Activated CD8-positive, alpha-beta memory T cell treated with anti-CD3 and anti-CD28 coated beads for 1 hour (primary cell): Measurements from ENCODE around the gene ACP4.
"Not testable (repeated sequence)": the region's sequence is repeated elsewhere in the genome, so short reads cannot be mapped to it uniquely, and the experiment has no call there.

Source experiments
- DNase-seq, 2 donors: peaks; one replicate each; pipeline ENCODE4 v3.0.0-alpha.2; 2020; ENCODE audit warnings: low read depth in 1 of 2; ENCODE audit errors: extremely low read depth in 1 of 2

ACP4 gene

DNA sequence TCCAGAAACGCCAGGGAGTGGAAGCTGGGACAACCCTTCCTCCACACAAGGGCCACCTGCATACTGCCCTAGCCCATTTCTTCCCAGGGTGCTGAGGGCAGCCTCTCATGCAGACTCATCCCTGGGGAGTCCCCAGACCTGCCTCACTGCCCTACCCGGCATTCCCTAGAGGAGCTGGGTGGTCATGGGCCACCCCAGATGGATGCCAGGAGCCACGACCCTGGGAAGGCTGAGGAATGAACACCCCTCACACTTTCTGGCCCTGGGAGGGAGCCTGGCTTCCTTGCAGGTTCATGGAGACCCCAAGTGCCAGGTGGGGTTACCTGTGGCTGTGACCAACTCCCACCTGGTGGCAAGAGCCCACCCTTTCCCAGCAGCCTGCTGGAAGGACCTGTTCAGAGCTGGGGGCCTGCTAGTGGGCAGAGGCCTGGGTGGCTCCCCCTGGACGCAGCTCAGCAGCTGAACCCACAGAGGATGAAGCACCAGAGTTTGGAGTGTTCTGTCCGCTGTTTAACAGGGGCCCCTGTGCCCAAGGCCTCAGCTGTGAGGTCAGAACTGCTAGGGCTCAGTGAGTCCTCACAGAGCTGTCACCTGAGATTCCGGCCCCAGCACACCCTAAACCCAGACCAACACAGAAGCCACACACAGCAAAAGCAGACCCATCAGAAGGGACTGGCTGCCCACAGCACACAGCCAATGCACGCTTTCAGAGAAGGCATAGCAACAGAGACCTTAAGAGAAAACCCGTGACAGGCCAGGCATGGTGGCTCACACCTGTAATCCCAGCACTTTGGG lies 6.6 kb downstream of the ACP4 start:
- DNase-seq = no peak

DNA sequence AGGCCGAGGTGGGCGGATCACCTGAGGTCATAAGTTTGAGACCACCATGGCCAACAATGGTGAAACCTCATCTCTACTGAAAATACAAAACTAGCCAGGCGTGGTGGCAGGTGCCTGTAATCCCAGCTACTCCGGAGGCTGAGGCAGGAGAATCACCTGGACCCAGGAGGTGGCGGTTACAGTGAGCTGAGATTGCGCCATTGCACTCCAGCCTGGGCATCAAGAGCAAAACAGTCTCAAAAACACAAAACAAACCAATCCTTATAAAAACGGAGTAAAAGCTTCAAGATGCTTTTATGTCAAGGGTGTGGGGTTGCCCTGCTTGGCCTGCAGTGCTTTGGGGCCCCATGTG lies 7.2 kb downstream of the ACP4 start:
- DNase-seq = no peak

DNA sequence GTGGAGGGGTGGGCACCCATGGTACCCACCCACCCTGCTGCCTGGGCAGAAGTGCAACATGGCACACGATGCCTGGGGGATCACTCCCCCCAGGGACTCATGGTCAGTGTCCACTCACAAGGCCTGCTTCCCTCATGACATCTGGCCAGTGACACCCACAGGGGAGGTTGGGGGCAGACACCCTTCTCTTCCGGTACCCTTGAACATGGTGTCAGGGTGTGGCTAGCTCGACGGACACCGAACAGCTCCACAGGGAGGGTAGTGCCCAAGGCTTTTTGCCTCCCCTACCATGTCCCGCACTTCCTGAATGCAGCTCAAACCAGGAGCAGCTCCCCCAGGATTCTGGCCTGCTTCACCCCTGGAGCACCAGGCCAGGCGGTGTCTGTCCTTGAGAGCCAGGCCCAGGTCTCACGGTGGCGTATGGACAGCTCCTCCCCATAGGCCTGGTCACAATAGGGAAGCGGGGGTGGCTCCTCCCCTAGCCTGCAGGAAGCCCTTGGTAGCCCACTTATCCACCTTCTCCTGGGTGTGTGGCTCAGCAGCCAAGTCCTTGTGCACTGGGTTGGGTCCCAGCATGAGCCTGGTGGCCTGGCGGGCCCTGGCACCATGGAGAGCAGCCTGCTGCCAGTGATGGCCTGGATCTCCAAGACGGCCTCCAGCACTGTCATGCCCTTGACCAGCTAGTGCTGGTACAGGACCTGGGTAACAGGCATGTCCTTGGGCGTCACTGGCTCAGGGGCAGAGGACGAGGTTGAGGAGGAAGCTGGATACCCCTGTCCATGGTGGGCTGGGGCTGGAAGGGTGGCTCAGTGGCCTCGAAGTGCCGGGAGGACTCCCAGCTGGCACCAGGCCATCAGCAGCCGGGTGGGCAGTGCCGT lies 7.8 kb downstream of the ACP4 start:
- no peak for DNase-seq

DNA sequence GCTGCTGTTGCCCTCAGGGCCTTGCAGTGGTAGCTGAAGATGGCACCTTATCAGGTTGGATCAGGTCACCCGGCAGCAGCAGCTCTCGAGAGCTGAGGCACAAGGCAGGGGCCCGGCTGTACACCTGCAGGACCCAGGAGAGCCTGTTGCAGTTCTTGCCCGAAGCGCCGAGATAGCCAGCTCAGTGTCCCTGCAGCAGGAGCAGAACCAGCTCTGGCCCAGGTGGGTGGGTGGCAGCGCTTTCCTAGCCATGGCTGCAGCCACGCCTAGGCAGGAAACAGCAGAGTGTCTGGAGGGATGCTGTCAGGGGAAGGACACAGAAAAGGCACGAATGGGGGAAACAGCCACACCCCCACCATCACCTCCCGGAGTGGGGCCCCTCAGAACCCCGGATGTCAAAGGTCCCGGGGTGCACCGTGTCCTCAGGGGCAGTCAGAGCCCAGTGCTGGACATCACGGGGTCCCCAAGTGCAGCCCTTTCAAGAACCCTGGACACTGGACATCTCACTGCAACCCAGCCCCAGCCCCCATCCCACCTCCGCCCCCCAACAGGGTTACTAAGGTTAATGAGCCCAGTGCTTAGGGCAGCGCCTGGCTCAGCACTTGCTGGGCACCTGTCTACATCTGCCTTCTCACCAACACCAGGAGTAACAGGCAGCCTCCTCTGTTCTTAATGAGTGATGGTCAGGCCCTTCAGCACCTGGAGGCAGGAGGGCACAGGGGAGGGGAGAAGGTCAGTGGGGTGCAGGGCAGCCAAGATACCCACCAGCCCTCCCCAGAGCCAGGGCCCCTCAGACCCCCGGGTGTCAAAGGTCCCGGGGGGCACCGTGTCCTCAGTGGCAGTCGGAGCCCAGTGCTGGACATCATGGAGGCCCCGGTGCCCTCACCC lies 8.7 kb downstream of the ACP4 start:
- DNase-seq = no peak

DNA sequence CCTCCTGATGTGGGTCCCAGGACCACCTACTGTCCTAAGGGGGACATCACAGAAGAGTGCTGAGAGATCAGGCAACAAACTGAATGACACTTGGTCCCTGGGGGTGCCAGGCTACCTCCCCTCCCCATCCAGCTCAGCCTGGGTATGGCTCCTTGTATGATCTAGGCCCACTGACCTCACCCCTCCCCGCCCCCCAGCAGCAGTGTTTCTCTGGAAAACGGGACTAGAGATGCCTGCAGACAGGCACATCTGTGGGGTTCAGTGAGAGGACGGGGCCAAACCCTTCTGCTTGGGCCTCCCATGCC lies 9.3 kb downstream of the ACP4 start:
- no peak for DNase-seq

DNA sequence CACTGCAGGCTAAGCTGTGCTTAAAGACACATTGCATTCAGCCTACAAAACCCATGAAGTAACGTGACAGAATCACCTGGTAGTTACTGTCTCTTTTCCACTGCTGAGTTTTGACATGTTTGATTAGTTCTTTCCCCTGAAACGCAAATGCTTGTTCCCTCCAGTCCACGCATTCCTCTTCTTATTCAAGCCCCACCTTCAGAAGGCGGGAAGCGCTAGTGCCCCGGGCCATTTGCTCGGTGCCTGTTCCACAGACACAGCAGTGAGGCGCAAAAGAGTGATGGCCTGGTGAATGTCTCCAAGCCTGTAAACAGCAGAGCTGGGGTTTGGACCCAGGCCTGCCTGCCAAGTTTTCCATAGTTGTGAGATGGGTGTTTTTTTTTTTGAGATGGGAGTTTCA lies 10.9 kb downstream of the ACP4 start:
- DNase-seq = no peak

DNA sequence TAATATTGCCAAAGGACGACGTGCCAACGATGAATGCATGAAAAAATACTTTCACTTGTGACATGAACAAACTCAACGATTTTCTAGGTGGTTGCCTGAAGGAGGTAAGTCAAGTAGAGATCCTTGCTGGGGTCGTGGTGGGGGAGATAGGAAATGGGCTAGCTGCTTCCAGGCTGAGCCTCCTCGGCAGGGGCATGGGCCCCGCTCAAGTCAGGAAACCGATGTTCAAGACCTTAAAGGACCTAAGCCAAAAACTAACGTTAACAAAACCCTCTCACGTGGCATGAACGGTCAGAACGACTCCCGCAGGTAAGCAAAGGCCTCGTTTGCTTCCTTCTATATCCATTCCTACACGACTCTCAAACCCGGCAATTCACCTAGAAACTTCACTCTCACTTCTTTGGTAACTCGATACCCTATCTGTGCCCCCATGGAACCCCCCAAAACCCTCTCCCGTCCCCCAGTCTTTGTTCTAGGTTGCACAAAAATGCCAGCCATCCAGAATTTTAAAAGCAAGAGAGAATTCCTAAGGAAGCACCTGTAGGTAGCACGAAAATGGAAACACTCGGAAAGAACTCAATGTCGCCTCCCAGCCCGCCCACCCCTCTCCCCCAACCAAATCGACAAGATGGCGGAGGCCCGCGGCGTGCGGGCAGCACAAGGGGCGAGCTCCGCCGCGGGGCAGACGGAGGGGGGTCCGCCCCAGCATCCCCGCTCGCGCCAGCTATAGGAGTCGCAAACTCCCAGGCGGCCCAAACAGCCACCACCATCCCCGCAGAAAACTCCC lies 13.6 kb downstream of the ACP4 start:
- DNase-seq = no peak

DNA sequence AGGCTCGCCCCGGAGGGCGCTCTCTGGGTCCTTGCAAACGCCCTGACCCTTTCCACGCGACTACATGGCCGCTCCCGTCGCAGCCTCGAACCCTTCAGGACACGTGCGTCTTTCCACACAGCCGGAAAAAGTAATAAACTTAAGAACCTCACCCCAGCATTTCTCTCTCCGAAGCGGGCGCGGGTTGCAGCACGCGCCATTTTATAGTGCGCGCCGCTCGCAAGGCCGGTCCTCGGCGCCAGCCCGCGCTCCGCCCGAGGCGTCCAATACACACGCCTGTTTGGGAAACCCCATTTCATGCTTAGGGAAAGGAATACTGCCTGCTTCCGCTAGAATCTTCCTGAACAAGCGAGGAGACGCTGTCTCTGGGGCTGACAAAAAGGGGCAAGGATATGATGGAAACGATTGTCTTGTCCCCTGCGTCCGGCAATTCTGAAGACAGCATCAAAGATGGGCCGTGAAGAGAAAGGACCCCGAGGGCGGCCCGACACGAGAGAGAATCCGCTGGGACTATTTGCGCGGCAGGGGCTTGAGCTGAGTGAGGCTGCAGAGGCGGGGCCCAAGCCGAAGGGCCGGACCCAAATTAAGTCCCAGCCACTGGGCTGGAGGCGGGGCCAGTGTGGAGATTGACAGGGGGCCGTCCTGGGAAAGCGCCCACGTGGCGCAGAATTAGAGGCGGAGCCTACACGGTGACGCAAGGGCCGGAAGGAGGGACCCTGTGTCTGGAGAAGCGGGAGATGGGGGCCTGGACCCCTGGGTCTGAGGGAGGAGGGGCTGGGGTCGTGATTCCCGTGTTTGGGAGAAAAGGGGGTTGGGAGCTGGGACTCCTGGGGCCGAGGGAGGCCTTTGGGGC lies 14.4 kb downstream of the ACP4 start:
- peak; percentile 93 for DNase-seq

DNA sequence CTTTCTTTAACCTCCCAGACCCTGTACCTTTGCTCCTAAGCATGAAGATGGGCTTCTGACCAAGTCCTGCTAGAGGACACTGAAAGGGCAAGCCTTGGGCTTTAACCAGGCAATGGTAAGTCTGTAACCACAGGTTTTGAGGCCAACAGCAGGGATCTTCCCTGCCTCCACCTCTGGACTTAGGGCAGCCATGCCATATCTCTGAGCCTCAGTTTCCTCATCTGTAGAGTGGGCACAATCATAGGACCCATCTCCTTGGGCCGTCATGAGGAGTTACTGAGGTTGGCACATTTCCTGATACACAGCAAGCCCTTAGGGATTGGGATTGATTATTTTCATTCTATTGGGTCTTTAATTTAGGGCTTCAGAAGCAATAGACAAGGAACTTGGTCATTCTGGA lies 18.6 kb downstream of the ACP4 start:
- no peak for DNase-seq

DNA sequence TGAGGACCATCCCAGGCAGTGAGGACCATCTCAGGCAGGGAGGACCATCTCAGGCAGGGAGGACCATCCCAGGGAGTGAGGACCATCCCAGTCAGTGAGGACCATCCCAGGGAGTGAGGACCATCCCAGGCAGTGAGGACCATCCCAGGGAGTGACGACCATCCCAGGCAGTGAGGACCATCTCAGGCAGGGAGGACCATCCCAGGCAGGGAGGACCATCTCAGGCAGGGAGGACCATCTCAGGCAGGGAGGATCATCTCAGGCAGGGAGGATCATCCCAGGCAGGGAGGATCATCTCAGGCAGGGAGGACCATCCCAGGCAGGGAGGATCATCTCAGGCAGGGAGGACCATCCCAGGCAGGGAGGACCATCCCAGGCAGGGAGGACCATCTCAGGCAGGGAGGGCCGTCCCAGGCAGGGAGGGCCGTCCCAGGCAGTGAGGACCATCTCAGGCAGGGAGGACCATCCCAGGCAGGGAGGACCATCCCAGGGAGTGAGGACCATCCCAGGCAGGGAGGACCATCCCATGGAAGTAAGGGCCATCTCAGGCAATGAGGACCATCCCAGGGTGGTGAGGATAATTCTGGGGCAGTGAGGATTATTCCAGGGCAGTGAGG lies 21.5 kb downstream of the ACP4 start:
- DNase-seq = not testable (repeated sequence)

DNA sequence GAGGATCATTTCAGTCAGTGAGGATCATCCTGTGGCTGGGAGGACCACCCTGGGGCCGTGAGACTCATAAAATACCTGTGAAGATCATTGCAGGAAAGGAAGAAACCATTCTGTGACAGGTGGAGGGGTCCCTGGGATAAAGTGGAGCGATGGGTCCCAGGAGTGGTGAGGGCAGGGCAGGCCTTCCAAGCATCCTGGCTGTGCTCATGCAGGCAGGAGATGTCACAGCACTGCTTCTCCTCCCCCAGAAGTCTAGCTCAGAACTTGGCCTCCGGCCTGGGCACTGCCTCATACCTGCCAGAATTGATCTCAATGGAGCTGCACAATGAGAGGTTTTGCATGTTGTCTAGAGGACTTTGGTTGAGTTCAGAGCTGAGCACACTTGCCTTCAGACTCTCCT lies 22.3 kb downstream of the ACP4 start:
- no peak for DNase-seq

DNA sequence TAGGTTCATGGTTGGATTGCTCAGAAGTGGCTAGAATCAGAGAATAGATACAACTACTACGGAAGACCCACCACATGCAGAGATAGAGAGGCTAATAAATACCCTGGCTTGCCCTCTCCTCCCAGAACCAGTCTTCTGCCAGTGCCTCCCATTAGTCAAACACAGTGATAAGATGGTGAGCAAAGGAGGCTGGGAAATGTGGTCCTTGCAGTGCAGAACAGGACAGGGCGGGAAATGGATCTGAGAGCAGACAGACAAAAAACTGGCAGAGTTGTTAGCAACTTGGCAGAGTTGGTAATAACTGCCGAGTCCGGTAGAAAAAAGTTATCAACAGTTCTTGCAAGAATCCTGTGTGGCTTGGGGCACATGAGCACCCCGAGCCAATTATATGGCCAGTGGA lies 24.7 kb downstream of the ACP4 start:
- DNase-seq = no peak

DNA sequence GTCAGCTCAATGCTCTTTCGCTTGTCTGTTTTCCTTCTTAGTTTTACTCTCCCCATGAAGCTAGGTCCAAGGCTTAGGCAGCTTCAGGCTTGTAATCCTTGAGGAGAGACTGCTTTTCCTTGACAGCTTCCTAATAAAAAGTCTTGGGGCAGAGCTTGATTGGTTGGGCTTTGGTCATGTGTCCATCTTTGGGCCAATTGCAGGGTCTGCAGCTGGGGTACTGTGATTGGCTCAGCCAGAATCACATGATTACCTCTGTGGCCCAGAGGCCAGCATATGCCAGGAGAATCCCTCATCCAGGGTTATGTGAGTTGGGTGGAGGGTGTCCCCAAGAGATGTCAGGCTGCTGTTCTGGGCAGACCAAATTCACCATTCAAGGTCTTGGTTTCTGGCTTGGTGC lies 25.2 kb downstream of the ACP4 start:
- DNase-seq = no peak

DNA sequence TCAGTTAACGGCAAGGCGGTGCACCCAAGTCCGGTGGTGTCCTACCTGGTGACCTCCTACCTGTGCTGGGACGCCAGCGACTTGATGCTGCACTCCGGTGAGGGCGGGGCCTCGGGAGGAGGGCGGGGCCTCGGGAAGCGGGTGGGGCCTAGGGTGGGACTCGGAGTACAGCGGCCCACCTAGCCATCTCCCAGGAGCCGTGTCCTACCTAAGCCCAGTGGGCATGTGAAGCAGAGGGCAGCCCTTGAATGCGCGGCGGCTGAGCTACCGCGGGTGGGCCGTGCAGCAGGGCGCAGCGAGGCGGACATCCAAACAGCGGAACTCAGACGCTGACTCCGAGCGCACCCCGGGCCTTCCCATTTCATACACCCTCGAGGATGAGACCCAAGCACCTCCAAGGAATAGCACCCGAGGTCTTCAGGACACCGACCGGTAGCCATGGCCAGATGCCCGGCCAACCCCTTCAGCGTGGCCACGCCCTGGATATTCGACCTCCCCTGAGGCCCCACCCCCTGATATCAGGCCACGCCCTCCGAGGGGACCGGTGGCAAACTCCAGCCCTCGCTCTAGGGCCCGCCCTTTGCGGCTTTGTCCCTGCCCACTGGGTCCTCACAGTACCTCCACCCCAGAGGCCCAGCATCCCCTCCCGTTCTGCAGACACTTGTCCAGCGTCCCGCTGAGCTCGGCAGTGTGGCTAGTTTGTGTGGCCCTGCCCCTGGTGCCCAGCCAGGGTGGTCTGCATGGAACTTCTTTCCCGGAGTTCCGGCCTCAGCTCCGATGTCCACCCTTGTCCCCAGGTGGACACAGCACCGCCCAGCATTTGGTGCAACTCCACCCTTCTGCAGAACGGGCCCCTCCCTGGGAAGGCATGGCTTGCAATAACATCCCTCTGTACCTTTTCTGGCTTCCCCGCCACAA lies 28.0 kb downstream of the ACP4 start:
- DNase-seq = peak in 1 of 2 donors; percentile 16

DNA sequence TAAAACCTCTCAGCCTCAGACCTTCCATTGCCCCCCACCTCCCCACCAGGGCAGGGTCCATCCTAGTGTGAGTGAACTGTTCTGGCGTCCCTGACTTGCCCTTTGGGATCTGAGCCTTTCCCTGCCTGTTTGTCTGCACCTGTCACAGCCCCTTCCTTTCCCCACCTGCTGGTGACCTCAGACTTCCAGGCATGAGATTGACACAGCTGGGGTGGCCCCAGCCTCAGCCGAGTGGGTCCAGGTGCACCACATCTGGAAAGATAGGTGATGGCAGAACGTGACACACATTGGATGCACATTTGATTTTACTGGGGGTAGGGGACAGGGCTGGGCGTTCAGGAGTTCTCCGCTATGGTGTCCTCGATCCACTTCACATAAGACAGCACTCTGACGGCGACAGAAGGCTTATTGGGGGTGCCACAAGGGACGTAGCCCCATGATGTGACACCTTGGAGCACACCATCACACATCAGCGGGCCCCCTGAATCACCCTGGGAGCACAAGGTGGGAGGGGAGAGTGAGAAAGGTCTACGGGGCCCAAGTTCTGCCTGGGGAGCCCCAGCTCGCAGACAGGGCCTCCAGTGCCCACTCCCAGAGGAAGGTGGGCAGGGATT lies 28.8 kb downstream of the ACP4 start:
- no peak for DNase-seq

DNA sequence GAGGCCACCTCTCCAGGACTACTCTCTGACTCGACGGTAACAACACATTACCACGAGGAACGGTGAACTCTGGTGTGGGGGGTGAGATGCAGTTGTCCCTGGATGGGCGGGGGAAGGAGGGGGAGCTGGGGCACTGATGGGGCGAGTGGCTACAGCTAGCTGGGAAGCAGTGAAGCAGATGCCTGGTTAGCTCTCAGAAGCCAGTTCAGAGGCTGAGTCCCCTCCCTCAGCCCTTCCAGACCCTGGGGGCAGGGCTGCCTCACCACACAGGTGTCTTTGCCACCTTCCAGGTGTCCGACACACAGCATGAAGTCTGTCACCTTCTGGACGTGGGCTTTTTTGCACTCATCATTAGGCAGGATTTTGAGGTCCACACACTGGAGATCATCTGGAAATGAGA lies 29.4 kb downstream of the ACP4 start:
- no peak for DNase-seq

DNA sequence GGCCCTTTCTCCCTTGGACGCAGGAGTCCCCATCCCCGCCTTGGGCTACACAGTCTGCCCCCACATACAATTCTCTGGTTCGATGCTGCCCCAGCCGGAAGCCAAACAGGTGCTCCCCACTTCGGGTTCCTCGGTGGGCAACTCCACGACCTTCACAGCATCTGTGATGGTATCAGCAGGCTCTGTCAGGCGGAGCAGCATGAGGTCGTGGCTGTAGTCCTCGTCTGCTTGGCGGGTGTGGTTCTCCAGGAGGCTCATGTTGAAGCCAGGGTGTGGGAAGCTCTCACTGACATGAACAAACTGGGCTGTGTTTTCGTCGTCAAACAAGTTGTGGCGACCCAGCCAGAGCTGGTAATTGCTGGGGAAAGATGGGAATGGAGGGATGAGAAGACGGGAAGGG lies 29.9 kb downstream of the ACP4 start:
- no peak for DNase-seq
